CD1c-positive myeloid dendritic cell (primary cell): ENCODE measurements around the gene MICAL3.

Source experiments
- DNase-seq: peaks from one replicate; pipeline ENCODE4 v3.0.0-alpha.2; 2016; ENCODE audit errors: extremely low spot score

MICAL3 gene

DNA sequence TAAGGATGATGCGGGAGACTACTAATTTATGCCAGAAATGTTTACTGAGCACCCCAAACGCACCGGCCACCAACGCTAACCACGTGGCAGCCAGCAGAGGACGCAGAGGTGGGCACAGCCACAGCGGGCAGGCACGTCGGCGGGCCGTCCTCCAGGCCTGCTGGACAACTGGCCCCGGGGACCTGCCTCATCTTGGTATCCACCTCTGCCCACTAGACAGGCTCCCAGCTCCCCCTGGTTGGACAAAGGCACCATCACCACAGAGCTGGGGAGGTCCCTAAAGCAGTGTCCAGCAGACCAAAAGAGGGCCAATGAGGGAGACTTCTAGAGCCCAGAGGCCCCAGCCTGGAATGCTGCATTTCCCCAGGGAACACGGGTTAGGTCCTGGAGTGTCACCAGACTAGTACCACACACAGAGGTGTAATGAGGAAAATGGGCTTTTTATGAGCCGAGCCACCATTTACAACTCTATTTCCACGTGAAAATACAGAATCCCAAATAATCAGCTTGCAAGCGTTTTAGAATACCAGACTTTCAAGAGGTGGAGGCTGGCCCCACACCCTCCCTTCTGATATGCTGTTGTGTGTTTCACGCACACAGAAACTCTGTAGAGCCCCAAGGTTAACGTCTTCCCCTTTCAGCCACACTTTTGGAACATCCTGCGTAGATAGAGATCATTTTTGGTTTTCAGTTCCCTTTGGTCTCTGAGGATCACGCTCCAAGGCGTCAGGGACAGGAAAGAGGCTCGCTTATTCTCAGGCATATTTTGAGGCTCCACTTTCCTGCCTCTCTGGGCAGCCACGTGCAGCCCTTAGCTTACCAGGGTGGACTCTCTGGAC lies 226.4 kb downstream of the MICAL3 start:
- DNase-seq: peak; percentile 90

DNA sequence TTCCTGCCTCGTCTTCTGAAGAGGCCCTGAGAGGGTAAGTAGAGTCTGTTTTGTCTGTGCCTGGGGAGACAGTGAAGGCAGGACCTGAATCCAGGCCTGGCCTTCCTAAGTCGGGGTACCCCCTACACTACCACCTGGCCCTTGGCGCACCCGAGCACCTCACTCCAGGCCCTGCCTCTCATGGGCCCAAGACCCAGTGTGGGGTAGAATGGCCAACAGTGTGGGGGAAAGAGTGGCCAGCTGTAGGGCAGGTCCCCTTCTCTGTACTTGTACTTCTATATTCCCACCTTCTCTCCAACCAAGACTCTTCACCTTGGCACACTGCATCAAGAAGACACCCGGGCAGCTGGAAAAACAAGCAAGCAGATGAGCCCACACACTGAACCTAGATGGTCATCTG lies 227.7 kb downstream of the MICAL3 start:
- DNase-seq: no peak

DNA sequence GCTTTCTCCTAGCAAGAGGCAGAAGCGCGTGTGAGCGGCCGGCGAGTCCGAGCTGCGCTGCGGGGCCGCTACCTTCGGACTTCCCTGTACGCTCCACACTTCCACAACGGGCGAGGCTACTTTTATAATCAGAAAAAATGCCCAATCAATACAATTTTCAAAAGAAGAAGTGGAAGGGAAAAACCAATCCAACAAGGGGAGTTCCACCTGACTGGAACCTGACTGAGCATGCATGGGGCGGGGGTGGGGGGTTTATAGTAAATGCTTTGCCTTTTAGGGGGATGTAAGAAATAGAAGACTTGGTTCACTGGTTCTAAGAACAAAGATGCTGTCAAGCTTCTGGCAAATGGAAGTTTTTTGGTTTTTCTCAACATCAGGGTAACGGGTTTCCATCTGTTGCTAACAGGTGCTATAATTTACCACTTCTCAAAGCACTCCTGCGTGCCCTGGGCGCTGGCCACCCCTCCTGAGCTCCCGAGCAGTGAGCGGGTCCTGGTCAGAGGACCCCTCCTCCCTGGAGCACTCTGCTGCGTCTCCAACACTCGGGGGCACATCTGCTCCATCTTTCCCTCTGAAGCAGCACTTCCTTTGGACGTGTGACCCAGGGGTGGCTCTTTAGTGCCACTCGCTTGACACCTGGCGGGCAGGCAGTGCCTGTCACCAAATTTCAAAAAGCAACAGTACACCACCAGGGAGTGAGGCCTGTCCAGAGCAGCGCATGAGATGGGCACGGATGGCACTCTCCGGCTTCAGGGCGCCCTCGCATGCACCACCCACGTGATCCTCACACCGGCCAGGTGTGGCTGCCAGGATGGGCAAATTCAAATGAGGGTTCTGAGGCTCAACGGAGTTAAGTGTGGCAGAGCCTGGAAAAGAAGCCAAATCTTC lies 228.5 kb downstream of the MICAL3 start:
- no peak for DNase-seq

DNA sequence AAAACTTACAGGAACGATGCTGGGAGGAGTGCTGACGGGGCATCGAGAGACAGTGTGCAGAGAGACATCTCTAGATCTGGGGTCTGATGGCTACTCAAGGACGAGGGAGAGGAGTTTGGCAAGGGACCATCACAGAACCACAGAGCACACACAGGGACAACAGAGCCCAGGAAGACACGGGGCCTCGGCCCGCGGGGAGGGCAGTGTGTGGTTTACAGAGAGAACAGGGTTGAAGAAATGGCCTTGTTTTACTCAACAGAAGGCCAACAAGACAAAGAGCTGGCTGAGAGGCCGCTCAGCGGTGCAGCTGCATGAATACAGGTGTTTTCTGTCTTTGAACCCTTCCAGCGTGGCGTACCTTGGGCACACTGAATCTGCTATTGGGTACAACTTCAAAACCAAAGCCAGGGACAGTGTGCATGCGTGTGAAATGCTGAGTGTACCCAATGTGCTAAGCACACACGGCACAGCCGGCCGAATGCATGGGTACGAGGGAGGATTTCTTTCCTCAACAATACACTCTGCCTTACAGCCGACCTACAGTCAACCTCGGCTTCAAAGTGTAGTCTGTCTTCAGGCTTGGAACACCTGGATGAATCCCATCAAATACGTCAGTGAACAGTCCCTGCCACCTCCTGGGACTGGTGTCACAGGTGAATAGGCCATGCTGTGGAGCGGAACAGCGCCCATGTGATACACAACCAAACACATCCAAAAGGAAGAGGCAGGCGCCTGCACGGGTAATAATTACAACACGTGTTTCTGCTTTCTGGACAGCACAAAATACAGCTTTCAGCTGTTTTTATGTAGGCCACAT lies 229.4 kb downstream of the MICAL3 start:
- no peak for DNase-seq

DNA sequence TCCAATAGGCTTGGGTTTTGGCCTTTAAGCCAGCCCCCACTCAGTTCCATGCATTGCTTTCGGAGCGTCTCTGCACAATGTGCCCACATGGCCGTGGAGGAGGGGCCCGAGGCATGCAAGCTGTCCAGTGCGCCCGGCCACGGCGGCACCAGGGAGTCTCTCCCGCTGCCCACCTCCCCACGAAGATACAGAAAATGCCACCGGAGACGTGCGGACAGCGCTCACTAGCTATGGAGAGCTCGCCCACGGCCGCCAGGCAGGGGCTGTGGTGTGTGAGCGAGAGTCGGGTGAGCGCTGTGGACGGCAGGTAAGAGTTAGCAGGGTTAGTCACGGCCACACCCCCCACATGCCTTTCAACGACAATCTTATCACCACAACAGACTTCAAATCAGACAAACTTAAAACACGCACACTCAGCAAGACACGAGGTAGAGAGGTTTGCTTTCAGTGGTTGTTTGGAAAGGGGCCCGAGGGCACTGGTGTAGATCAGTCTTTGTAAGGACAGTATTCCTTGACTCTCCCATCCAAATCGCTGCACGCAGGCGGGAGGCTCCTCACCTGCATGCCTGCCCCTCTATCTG lies 231.4 kb downstream of the MICAL3 start:
- no peak for DNase-seq

DNA sequence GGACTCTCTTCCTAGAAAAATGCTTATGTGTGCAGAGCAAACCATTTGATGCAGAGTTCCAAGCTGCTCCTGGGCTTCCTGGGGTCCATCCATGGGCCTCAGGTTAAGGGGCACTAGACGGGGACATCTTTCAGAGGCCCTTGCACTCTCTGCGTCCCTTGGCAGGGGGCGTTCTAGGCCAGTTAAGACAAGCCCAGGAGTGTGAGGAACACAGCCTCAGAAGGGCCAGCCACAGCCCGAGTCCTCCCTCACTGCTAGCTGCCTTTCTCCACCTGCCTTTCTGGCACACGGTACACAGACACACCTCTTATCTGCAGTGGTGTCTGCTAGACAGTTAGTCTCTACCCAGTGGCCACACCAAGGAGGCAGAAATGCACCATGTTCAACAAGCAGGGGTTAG lies 232.1 kb downstream of the MICAL3 start:
- DNase-seq: no peak

DNA sequence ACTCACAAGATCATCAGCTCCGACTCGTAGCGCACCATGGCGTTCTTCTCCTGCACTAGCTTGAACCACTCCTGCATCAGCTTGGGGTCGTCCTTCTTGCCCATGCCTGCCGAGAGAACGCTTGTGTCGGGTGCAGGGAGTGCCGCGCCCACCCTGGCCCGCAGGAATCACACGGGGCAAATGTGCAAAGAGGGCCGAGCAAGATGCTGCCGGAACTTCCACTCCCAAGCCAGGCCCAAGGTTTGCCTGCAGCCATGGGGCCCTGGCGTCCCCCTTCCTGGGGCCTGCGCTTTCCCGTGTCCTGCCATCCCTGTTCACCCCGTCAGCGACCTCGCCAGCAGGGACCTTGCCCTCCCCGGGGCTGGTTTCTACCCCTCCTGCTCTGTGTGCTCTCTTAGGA lies 233.2 kb downstream of the MICAL3 start:
- no peak for DNase-seq

DNA sequence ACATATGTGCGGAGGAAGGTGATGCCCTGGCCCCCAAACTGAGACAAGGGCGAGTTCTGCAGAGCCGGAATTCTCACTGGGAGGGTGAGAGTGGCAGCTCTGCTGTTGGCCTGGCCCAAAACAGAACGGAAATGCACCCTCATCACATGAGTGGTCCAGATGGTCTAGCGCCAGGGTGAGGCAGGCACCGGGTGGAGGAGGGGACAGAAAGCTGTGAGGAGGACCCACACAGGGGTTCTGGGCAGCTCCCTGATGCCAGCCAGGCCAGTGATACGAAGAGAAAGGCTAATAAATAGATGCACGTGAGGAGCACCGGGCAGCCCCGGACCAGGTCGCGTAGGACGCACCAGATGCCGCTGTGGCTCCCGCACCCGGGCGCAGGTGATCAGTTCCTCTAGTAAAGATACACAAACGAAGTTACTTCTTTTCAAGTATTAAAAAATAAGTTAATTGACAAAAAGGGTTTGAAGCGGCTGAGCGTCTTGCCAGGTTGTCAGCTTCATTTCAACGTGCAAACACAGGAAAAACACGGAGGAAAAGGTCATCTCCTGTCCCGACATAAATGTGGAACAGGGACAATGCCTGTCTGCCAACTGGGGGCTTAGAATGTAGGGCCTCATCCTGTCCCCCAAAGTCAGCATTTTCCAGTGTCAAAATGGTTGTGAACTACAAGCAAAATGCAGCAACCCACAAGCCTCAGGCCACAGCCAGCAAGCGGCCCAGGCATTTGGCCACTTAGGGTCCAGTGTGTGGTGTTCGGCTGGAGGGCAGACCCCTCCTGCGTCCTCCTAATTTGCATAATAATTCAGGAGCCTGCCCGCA lies 234.8 kb downstream of the MICAL3 start:
- DNase-seq: no peak

DNA sequence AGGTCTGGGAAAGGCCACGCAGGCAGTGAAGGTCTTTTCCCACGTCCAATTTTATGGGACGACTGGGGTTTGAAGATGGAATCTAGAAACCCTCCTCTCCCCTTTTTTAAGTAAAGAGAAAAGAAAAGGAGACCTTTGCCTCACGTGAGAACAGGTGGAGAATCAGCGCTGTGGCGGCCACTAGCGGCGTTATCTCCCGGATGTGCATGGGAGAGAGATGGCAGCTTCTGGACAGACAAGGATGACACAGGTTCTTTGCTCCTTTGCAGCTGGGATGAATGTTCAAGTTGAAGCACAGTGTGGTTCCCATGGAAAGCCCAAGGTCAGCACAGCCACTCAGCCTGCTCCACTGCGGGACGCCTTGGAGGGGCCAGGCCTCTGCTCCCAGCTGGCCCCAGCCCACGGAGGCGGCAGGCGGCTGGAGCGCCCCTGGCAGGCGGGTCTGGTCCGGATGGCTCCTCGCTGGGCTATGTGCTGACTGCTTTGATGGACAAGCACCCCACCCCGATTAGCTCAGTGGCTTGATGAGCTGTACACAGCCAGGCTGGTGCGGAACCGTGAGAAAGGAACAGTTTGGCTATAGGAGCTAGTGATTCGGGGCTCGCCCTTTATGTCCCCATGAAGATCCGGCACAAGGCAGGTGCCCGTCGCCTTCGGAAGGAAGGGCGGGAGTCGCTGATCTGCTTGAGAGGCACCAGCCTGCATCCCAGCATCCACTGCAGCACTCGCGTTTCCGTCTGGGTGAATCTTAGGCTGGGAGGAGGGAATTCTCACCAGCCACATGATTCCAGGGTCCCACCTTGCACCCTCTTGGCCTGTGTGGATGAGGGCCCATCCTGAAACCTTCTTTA lies 235.6 kb downstream of the MICAL3 start:
- no peak for DNase-seq

DNA sequence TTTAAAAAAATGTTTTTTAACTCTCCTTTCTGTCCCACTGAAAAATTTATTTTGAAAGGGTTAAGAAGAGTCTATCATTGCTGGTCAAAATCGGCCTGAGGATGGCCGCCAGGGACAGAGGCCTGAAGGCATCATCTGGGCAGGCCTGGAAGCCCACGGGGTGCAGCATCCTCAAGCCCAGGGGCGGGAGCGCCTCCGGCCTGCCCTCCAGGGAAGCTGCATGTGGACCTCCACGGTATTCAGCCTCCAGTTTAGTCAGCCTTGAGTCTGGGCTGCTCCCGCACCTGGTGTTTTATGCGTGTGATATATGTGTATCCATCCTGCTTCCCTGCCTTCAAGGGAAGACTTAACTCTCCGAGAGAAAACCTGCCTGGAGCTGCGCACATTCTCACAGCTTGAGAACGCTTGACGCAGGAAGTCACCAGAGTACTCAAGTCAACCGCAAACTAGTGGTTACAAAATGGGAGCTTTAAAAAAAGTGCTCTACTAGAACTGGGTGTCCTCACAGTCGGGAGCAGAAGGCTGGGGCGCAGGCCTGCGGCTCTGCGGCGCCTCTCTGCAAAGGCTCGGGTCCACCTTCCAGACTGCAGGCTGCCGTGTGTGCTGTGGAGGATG lies 236.5 kb downstream of the MICAL3 start:
- DNase-seq: no peak

DNA sequence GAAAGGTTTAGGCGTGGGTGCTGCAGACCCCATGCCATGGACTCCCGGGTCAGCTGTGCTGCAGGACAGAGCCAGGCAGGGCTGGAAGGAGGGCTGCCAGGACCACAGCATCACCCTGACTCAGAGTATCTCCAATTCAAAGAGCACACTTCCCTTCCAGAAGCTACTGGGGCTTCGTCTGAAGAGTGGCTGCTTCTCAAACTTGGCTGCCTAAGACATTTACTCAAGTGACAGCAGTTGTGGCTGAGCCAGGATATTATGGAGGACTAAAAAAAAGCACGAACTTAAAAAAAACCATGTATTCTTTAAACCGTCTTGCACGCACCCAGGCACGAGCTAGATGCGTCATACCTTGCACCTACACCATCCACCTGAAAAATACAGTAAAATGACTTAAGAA lies 237.1 kb downstream of the MICAL3 start:
- DNase-seq: no peak

DNA sequence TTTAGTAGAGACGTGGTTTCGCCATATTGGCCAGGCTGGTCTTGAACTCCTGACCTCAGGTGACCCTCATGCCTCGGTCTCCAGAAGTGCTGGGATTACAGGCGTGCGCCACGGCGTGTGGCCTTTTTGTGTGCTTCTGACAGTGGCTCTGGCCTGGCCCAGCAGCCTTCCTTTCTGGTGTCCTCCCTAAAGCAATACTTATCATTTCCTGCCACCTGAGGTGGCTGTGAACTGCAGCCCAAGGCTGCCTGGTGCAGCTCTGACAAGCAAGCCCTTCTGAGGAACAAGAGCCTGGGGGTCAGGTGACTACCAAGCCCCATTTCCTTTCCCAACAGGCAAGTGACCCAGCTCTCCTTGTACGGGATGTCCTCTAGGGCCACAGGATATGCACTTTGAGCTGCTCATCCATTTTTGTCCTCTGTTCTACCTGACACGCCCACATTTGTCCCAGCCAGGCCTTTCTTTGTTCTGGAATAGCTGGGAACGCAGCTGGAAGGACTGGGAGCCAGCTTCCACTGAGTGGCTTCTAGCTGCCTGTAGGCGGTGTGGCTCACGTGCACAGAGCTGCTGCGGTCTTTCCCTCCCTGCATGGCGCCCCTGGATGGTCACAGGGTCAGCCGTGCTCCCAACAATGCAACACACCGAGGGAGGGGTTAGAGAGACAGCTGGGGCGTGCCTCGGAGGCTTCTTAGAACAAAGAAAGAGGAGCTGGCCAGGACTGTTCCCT lies 237.8 kb downstream of the MICAL3 start:
- DNase-seq: peak; percentile 30

DNA sequence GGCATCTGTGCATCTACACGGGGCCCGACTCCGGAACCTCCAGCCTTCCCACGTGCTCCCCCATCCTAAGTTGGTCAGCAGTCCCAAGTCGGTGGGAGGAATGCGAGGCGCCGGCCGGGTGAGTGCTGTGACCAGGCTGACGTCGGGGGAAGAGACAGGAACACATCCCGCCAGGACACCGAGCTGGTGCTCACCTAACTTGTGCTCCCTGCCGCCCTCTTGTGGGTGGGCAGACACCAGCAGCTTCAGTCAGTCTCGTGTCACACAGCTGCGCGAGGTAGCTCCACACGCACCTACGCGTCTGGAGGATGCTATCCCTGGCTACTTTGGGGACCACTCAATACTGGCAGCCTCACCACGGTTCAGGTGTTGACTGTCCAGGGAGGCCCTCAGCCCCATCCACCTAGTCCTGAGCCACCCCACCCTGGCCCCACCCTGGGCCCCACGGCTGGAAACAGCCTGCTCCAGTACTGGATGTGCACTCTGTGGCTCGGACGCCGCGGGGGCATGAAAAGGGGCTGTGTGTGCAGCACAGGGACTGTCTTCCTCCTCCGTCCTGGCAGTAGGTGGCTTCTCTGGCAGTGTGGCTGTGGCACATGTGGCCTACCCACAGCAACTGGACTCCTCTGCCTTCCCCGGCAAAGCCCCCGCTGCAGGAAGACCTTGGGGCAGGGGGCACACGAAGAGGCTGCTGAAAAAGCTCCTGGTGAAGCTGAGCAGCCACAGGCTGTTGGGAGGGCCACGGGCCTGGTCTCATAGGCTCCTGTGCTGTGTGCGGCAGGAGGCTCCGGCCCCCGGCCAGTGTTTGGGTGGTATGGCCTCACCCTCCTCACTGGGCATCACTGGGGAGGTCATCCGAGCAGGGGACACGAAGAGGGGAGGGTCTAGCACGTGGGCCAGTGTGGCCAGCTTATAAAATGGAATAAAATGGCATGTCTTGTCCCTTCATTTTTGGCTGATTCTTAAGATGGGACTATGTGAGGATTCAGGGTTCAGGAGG lies 238.9 kb downstream of the MICAL3 start:
- DNase-seq: peak; percentile 75

DNA sequence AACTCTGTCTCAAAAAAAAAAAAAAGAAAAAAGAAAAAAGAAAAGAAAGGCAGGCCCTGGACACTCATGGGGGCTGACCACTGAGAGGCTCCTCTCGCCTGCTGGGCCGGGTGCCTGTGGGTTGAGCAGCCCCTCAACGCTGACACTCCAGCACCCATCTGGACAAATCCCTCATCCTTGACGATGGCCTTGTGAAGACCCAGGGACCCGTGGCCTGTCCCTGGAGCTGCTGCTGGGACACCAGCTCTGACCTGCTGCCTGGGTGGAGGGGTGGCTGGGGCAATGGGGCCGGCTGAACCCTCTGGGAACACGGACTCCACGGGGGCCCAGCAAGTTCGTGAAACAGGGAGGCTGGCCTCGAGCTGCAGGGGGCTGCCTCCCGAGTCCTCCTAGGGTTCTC lies 239.6 kb downstream of the MICAL3 start:
- DNase-seq: no peak

DNA sequence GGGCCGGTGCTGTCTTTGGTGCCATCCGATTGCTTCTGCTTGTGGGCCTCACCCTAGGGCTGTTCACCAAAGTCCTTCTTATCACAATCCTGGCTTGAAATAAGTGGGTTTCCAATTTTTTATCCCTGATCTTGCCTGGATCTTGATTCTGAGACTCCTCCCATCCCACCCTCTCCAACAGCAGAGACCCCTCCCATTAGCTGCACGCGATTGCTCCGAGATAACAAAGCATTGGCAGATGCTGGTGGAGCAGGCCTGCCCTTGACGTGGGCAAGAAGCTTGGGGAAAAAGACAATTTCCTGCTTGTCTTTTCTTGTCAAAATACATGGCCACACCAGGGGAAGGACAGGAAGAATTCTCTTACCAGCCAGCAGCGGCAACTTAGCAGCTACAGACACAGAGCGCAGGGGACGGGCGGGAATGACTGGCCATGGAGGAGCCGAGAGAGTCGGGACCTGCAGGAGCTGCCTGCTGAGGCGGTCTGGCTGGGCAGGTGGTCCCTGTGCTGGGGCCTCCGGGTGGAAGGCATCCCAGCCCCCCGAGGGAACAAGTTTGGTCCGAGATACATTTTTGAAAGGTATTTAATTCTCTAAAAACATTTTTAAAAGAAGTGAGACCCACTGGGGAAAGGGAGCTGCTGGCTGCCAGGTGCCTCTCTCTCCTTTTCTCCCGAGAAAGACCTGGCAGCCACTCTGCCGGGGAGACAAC lies 240.4 kb downstream of the MICAL3 start:
- no peak for DNase-seq

DNA sequence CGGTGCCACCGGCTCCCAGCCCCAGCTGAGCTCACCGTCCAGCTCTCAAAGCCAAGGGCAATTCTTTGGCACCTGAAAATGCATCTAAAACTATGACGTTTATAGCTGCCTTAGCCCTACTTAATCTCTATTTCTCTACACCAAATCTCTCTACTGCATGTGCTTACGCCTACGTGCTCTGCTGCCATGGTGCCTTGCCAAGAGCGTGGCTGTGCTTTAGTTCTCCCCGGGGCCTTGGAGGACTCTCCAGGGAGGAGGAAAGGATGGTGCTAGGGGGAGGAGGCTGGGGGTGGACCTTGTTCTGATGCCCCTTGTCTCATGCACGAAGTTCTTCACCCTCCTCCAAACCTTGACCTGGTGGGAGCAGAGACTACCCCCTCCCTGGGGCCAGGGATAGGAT lies 241.0 kb downstream of the MICAL3 start:
- no peak for DNase-seq

DNA sequence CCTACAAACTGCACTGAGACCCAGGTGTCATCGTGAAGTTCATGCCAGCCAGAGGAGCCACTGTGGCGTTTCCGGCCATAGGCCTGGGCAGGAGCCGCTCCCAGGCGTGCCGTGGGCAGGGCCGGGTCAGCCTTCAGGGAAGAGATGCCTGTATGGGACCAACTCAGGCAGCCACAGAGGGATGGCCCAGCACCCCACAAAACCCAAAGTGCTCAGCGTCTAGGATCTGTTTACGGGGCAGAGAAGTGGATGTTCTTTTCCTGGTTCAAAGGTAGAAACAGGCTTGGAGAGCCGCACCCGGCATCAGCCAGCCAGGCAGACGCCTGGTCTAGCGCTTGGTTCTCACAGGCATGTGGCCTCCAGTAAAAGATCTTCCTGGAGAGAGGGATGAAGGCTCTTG lies 241.7 kb downstream of the MICAL3 start:
- DNase-seq: no peak
